ENCODE measurements around the gene RPS6KA2.

RPS6KA2 gene

GRCh38 chr6:166565084-166565967, 61.7 kb downstream of the RPS6KA2 start:
- DNase-seq (ENCODE audit: low read depth, low spot score) = no peak
- H3K4me3 ChIP-seq (ENCODE audit: low read length) = no peak overlapping the region

GRCh38 chr6:166563805-166564204, 63.2 kb downstream of the RPS6KA2 start:
- no peak overlapping the region for H3K4me3 ChIP-seq (ENCODE audit: low read length)
- DNase-seq (ENCODE audit: low read depth, low spot score) = no peak

GRCh38 chr6:166563200-166563599, 63.9 kb downstream of the RPS6KA2 start:
- DNase-seq (ENCODE audit: low read depth, low spot score) = no peak
- H3K4me3 ChIP-seq (ENCODE audit: low read length) = no peak overlapping the region

GRCh38 chr6:166562726-166563125, 64.3 kb downstream of the RPS6KA2 start:
- H3K4me3 ChIP-seq (ENCODE audit: low read length) = no peak overlapping the region

GRCh38 chr6:166561771-166562359, 65.2 kb downstream of the RPS6KA2 start:
- no peak overlapping the region for H3K4me3 ChIP-seq (ENCODE audit: low read length)
- DNase-seq (ENCODE audit: low read depth, low spot score) = no peak

More at GRCh38 chr6:166562726-166563125, 64.3 kb downstream of the RPS6KA2 start:
- no peak for DNase-seq (ENCODE audit: low read depth, low spot score)

- no peak overlapping the region for H3K4me3 ChIP-seq (ENCODE audit: low read length)
Observed at GRCh38 chr6:166560222-166560621, 66.8 kb downstream of the RPS6KA2 start.

GRCh38 chr6:166559662-166560061, 67.4 kb downstream of the RPS6KA2 start:
- no peak for DNase-seq (ENCODE audit: low read depth, low spot score)
- H3K4me3 ChIP-seq (ENCODE audit: low read length) = no peak overlapping the region

More at GRCh38 chr6:166560222-166560621, 66.8 kb downstream of the RPS6KA2 start:
- no peak for DNase-seq (ENCODE audit: low read depth, low spot score)

GRCh38 chr6:166559211-166559610, 67.8 kb downstream of the RPS6KA2 start:
- DNase-seq (ENCODE audit: low read depth, low spot score) = no peak
- H3K4me3 ChIP-seq (ENCODE audit: low read length) = no peak overlapping the region

- no peak for DNase-seq (ENCODE audit: low read depth, low spot score)
- no peak overlapping the region for H3K4me3 ChIP-seq (ENCODE audit: low read length)
Observed at GRCh38 chr6:166558156-166559005, 68.7 kb downstream of the RPS6KA2 start.

- H3K4me3 ChIP-seq (ENCODE audit: low read length) = no peak overlapping the region
- DNase-seq (ENCODE audit: low read depth, low spot score) = no peak
Observed at GRCh38 chr6:166556863-166557322, 70.2 kb downstream of the RPS6KA2 start.

- no peak for DNase-seq (ENCODE audit: low read depth, low spot score)
- no peak overlapping the region for H3K4me3 ChIP-seq (ENCODE audit: low read length)
Observed at GRCh38 chr6:166556336-166556735, 70.7 kb downstream of the RPS6KA2 start.

- H3K4me3 ChIP-seq (ENCODE audit: low read length) = no peak overlapping the region
- no peak for DNase-seq (ENCODE audit: low read depth, low spot score)
Observed at GRCh38 chr6:166555086-166555485, 72.0 kb downstream of the RPS6KA2 start.

GRCh38 chr6:166554316-166554715, 72.7 kb downstream of the RPS6KA2 start:
- H3K4me3 ChIP-seq (ENCODE audit: low read length) = no peak overlapping the region
- DNase-seq (ENCODE audit: low read depth, low spot score) = no peak

GRCh38 chr6:166553563-166554271, 73.3 kb downstream of the RPS6KA2 start:
- no peak for DNase-seq (ENCODE audit: low read depth, low spot score)
- no peak overlapping the region for H3K4me3 ChIP-seq (ENCODE audit: low read length)

- no peak for DNase-seq (ENCODE audit: low read depth, low spot score)
- no peak overlapping the region for H3K4me3 ChIP-seq (ENCODE audit: low read length)
Observed at GRCh38 chr6:166552600-166552999, 74.5 kb downstream of the RPS6KA2 start.

GRCh38 chr6:166551754-166552495, 75.1 kb downstream of the RPS6KA2 start:
- no peak for DNase-seq (ENCODE audit: low read depth, low spot score)
- H3K4me3 ChIP-seq (ENCODE audit: low read length) = no peak overlapping the region

GRCh38 chr6:166546653-166547052, 80.4 kb downstream of the RPS6KA2 start:
- DNase-seq (ENCODE audit: low read depth, low spot score) = no peak
- H3K4me3 ChIP-seq (ENCODE audit: low read length) = no peak overlapping the region

Data from Jurkat, Clone E6-1 (cell line).